Esophagus muscularis mucosa (tissue), 3 donors: ENCODE data around the gene RBMS1.

Source experiments
- CTCF ChIP-seq, 3 experiments: fragments of 200-600 bp in 2 of 3; fragments of 450-650 bp in 1 of 3; sonication (generic) in 2 of 3; IDR thresholded peaks; one replicate each; pipeline ENCODE4 v1.5.1; 2017 to 2019; ENCODE audit warnings: antibody characterized with exemption in 3 of 3, mild to moderate bottlenecking in 2 of 3, moderate library complexity in 1 of 3
- EP300 ChIP-seq: sonication (generic); formaldehyde crosslinking; IDR thresholded peaks from one replicate; pipeline ENCODE4 v1.6.1; 2017; ENCODE audit warnings: antibody characterized with exemption

- TF ChIP-seq CTCF (IDR thresholded peaks at IDR 0.05) (no peak), EP300 (no peak)
Observed at GRCh38 chr2:160321006-160321405, 172.6 kb downstream of the RBMS1 start.
